HG02571 (cell line): ENCODE data around the gene DLGAP4.

Experiments used
- ATAC-seq: cut with Tn5 transposase; IDR thresholded peaks from one replicate; pipeline ENCODE4 v1.9.1; 2021; ENCODE audit warnings: mild to moderate bottlenecking, moderate library complexity; ENCODE audit not compliant: unreplicated experiment

The DLGAP4 gene

GRCh38 chr20:36346256-36346655 is 40.1 kb downstream of the DLGAP4 start:
- no peak for ATAC-seq

DNA sequence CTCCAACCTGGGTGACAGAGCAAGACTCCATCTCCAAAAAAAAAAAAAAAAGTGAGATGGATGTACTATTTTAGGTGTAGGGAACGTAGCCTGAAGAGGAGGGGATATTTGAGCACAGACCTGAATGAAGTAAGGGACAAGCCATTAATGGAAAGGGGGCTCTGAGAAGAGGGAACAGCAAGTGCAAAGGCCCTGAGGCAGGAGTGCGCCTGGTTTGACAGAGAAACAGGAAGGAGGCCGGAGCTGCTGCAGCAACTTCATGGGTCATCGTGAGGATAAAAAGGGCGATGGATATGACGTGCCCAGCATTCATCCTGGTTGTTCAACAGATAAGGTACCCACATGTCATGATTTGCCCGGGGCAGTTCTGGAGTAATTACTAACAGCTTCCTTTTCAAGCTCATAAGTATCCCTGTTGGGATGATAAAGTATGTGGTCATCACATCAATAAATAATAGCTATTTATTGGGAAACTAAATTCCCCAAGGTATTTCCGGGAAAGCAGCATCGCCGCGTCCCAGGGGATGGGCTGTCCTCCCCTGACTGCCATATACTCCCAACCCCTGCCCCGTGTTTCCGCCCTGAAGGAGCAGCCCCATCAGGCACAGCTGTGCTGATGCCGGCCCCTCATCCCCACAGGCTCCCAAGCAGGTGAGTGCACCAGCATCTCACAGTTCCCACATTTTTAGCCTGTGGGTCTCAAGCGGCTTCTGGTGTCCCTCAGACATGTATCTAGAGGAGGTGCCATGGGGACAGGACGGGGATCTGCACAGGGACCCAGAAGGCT is 43.4 kb downstream of the DLGAP4 start:
- ATAC-seq = no peak

DNA sequence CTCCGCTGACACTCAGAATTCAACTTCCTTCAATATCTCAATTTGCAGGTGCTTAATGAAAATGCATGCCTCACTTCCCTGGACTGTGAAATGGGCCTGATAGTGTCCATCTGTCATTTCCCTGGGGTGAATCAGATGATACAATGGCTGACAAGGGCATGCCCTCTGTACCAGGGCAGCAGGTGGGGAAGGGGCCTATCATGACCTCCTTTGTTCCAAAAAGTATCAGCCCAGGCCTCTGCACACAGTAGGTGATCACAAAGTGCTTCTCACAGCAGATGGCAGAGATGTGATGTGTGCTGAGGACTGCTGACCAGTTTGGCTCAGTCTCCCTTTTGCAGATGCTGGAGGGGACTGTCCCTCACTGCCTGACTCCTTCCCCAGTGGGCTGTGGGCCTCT is 44.3 kb downstream of the DLGAP4 start:
- no peak for ATAC-seq

- no peak for ATAC-seq
Observed at GRCh38 chr20:36351937-36352336, 45.8 kb downstream of the DLGAP4 start.

GRCh38 chr20:36352843-36353553 is 46.9 kb downstream of the DLGAP4 start:
- ATAC-seq = no peak

DNA sequence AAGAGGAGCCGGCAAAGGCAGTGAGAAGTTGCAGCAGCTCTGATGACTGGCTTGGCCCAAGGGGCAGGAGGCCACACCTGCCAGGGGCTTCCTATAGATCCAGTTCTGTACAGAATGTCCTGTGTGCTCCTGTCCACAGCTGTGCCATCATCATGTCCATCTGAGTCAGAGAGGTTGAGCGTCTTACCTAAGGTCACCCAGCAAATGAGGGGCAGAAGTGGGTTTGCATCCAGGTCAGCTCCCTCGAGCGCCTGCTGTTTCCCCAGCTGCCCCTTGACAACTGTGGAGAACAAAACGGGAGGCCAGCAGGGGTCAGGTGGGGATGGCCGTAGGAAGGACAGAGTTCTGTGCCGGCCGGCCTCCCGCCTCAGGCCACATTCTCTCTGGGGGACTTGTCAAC is 47.6 kb downstream of the DLGAP4 start:
- no peak for ATAC-seq

GRCh38 chr20:36355469-36356171 is 49.5 kb downstream of the DLGAP4 start:
- ATAC-seq = no peak

- ATAC-seq = no peak
Observed at GRCh38 chr20:36359668-36360406, 53.7 kb downstream of the DLGAP4 start.

GRCh38 chr20:36360429-36360828 is 54.3 kb downstream of the DLGAP4 start:
- ATAC-seq = no peak

DNA sequence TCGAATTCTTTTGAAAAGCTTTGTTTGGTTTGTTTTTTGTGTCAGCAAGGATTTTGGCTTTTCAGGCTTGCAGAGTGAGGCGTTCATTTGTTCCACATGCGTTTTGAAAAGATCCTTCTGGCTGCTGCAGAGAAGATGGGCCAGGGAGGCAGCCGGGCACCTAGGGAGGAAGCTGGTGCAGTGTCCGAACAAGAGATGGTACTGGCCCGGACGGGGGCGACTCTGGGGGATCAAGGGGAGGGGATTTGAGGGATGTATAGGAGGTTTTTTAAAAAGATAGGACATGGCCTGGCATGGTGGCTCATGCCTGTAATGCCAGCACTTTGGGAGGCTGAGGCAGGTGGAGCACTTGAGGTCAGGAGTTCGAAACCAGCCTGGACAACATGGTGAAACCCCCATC is 55.3 kb downstream of the DLGAP4 start:
- no peak for ATAC-seq

- ATAC-seq = no peak
Observed at GRCh38 chr20:36362261-36362660, 56.1 kb downstream of the DLGAP4 start.

DNA sequence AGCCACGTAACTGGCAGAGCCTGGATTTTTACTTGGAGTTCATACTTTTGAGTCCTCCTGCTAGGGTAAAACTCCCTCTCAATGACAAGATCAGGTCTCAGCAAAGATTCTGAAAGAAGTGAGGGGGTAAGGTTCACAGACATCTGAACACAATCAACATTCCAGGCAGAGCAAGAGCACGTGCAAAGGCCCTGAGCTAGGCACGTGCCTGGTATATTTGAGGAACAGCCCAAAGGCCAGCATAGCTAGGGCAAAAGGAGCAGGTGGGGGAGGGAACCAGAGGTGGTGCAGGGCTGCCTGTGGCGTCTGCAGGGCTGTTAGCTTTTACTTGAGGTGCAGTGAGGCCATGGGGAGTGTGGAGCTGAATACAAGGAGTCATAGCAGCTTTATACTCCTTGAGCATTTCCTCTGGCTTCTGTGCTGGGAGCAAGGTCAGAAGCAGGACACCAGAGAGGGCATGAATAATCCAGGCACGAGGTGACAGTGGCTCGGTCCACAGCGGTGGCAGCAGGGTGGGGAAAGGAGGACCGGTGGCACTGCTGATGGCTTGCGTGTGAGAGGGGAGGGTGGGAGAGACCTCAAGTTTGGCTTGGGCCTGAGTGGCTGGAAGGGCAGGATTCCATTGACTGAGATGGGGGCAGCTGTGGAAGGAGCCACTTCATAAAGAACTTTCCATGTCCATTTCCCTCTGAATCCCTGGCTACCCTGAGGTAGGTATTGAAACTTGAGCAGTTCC is 57.0 kb downstream of the DLGAP4 start:
- no peak for ATAC-seq

GRCh38 chr20:36364506-36364905 is 58.4 kb downstream of the DLGAP4 start:
- ATAC-seq = no peak

DNA sequence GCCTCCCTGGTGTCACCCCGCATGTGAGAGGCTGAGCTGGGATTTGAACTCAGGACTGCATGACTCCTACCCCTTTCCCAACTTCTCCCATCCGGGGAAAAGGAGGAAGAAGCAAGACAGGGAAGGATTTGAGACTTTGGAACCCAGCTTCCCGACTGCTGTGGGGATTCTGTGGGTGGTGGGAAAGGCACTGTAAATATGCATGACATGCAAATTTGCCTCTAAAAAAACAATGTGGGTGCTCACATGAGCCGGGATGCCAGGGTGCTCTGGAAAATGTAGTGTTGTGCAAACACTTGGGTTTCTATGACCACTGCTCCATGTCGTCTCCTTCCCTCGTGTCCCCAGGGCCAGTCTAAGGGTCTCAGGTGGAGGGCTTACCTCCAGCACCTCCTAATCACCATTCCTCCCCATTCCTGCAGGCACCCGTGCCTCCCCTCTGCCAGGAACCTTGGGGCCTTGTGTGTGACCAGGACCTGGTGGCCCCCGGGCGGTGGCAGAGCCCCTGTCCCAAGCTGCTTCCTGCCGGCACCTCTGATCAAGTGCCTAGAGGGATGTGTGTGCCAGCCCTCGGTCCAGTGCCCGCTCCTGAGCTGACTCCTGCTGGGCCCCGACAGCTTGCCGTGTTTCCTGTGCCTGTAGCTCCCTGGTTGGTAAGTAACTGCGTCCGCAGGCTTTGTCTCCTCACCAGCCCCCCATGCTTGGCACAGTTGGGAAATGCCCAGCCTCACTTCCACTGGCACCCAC is 60.7 kb downstream of the DLGAP4 start:
- no peak for ATAC-seq

DNA sequence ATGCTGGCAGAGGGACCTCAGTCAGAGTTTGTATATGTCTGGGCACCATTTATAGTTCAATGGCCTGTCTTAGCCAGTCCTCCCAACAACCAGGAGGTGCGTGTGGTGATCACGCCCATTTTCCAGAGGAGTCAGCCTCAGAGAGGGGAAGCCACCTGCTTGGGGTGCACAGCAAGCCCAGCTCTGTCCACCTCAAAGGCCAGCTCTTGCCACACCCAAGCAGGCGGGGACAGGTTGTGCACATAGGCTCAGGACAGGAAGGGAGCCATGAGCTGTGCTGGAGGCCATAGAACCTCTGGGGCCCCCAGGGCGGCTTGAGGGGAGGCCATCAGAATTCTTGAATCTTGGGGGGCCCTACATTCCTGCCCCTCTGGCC is 61.2 kb downstream of the DLGAP4 start:
- no peak for ATAC-seq

DNA sequence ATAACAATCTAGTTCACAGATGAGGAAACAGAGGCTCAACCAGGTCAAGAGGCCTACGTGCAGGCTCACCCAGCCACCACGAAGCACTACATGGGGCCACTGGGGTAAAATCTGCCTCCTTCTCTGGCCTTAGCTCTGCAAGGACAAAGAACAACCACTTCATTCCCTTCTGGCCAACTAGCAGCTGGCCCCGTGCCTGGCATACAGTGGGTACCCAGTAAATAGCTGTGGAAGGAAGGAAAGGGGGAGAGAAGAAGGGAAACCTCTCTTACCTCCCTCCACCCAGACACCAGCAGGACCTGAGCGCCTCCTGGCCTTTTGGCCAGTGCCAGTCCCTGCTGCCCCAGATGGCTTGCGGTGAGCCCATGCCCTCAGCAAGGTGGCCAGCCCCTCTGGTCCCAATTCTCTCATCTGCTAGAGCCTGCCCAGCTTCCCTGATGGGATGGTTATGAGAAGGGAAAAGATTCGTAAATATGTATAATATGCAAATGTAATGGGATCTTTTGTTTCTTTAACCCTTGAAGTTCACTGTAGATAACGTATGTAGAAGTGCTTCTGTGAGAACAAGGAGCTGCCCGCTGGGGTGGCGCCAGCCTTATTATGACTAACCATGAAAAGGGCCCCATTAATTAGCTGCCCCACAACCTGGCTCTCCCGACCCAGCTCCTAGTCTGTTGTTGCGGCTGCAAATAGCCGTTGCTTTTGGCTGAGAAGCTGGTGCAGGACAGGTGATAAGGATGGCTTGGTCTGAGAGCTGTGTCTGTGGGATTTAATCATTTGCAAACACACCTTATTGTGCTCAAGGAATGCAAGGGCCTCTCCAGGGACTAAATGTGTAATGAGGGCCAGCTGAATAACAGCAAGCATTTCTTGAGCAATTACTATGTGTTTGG is 62.0 kb downstream of the DLGAP4 start:
- ATAC-seq = no peak

DNA sequence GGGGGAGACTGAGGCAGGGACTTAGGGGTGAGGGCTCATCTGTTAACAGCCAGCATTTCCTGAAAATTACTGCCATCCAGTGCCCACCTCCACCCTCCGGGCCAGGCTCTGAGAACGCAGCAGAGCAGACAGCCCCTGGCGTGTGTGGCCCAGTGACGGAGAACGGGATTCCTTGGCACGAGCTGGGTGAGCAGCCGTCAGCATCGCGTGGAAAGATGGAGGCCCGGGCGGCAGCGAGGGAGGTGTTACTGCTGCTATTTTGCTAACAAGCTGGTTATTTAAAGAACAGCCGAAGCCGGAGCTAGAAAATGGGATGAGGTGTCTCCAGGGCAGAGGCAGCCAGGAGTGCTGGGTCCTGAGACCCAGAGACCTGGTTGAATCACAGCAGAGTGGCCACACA is 62.7 kb downstream of the DLGAP4 start:
- ATAC-seq = no peak

DNA sequence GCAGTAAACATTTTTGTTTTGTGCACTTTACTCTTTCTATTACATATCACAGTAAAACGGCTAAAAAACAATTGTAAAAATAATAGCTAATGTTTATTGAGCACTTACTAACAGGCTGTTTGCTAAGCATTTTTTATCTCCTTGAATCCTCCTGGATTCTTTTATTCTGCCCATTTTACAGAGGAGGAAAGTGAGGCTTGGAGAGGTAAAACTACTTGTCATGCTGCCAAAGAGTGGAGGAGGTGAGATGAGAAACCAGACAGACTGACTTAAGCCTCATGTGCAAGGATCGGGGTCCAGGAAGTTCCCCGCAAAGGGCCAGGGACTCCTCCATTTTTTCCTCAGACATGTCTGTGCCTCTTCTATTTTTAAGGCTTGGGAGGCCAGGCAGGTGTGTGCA is 63.6 kb downstream of the DLGAP4 start:
- ATAC-seq = no peak
